A549 (cell line): ENCODE data around the gene MERTK. TPM values are rescaled to one million over a fixed set of nuclear protein-coding genes. Genes with fewer than 3 reads are reported as not detected.

Source experiments
- ATAC-seq, 2 experiments: fragments of 200-7000 bp in 1 of 2; fragments of >200 bp in 1 of 2; cut with Nextera tagmentation in 1 of 2; cut with Tn5 transposase in 1 of 2; 3 replicates each; pipeline versions ENCODE4 v1.8.0 to v1.9.1; 2018 to 2020; ENCODE audit warnings: mild to moderate bottlenecking in 1 of 2, moderate library complexity in 1 of 2
- CTCF ChIA-PET: fragments of 300-600 bp; sonication (Branson Sonifier 250); formaldehyde crosslinking; extraction: SDS; loops from one replicate; lab custom pipeline; 2021; ENCODE audit warnings: antibody characterized with exemption, inconsistent platforms; lab: Yijun Ruan, JAX
- POLR2A ChIA-PET: fragments of 350-600 bp; formaldehyde crosslinking; extraction: SDS; loops from one replicate; lab custom pipeline; 2021; ENCODE audit warnings: antibody characterized with exemption, inconsistent platforms; lab: Yijun Ruan, JAX
- DNase-seq, 2 experiments: peaks; one replicate each; pipeline versions ENCODE4 v3.0.0 to v3.0.0-alpha.2; 2011 to 2016; ENCODE audit warnings: low read depth in 1 of 2, low spot score in 1 of 2
- FAIRE-seq: peaks from 2 replicates; lab custom pipeline; 2011; peaks lifted over from hg19 to GRCh38; lab: Jason Lieb, UNC
- H3K27ac ChIP-seq, 2 experiments: fragments of >200 bp; sonication (Bioruptor Twin); formaldehyde crosslinking; 3 replicates each; pipeline ENCODE4 v1.5.1; 2016 to 2017
- H3K4me1 ChIP-seq: fragments of >200 bp; sonication (Bioruptor Twin); formaldehyde crosslinking; 3 replicates; pipeline ENCODE4 v1.6.1; 2016
- H3K4me2 ChIP-seq: fragments of >200 bp; sonication (Bioruptor Twin); formaldehyde crosslinking; 3 replicates; pipeline ENCODE4 v1.6.1; 2016
- H3K4me3 ChIP-seq: fragments of >200 bp; sonication (Bioruptor Twin); formaldehyde crosslinking; 3 replicates; pipeline ENCODE4 v1.5.1; 2016
- H3K9me3 ChIP-seq: fragments of >200 bp; sonication (Bioruptor Twin); formaldehyde crosslinking; 3 replicates; pipeline ENCODE4 v1.6.1; 2016
- CTCF ChIP-seq: fragments of >200 bp; sonication (Bioruptor Twin); formaldehyde crosslinking; IDR thresholded peaks from 3 replicates; pipeline ENCODE4 v1.5.1; 2016
- EHMT2 ChIP-seq: fragments of 200-600 bp; sonication (generic); IDR thresholded peaks from 2 replicates; pipeline ENCODE4 v1.6.1; 2016; ENCODE audit warnings: antibody characterized with exemption, low read depth, mild to moderate bottlenecking, moderate library complexity
- FOXS1 ChIP-seq: fragments of 250-450 bp; sonication (Bioruptor Pico); IDR thresholded peaks from 2 replicates; pipeline ENCODE4 v1.5.0; 2020; ENCODE audit warnings: mild to moderate bottlenecking, moderate library complexity
- GATA3 ChIP-seq: IDR thresholded peaks from 2 replicates; pipeline ENCODE4 v1.6.1; 2012; ENCODE audit warnings: borderline replicate concordance
- HOXA7 ChIP-seq: fragments of 250-450 bp; sonication (Bioruptor Pico); IDR thresholded peaks from 2 replicates; pipeline ENCODE4 v1.5.0; 2020; ENCODE audit warnings: mild to moderate bottlenecking, moderate library complexity
- HOXB13 ChIP-seq: fragments of 250-450 bp; sonication (Bioruptor Pico); IDR thresholded peaks from 2 replicates; pipeline ENCODE4 v1.5.0; 2020; ENCODE audit warnings: low read depth, mild to moderate bottlenecking, moderate library complexity
- JUN ChIP-seq, 2 experiments: fragments of >200 bp; sonication (Bioruptor Twin); formaldehyde crosslinking; IDR thresholded peaks; 2 replicates in 1 of 2; 3 replicates in 1 of 2; pipeline ENCODE4 v1.6.1; 2016 to 2017
- JUNB ChIP-seq: fragments of >200 bp; sonication (Bioruptor Twin); formaldehyde crosslinking; IDR thresholded peaks from 2 replicates; pipeline ENCODE4 v1.6.1; 2016
- KDM1A ChIP-seq: fragments of 200-600 bp; sonication (generic); IDR thresholded peaks from 2 replicates; pipeline ENCODE4 v1.6.1; 2016; ENCODE audit warnings: low read depth, mild to moderate bottlenecking
- MAFK ChIP-seq: fragments of 450-650 bp; IDR thresholded peaks from 2 replicates; pipeline ENCODE4 v1.6.1; 2014; ENCODE audit not compliant: partially characterized antibody
- MYC ChIP-seq: IDR thresholded peaks from 2 replicates; pipeline ENCODE4 v1.6.1; 2012; ENCODE audit warnings: mild to moderate bottlenecking, inconsistent platforms, low read length, improper control_type of control experiment, borderline replicate concordance
- PBX3 ChIP-seq: IDR thresholded peaks from 2 replicates; pipeline ENCODE4 v1.6.1; 2012
- PHF8 ChIP-seq: fragments of 200-600 bp; sonication (generic); IDR thresholded peaks from 2 replicates; pipeline ENCODE4 v1.6.1; 2016; ENCODE audit warnings: low read depth, mild to moderate bottlenecking, antibody characterized with exemption, moderate library complexity, borderline replicate concordance
- RARB ChIP-seq: fragments of 250-450 bp; sonication (Bioruptor Pico); IDR thresholded peaks from 2 replicates; pipeline ENCODE4 v1.8.0; 2021; ENCODE audit warnings: mild to moderate bottlenecking, moderate library complexity
- REST ChIP-seq: fragments of 200-600 bp; sonication (generic); IDR thresholded peaks from 2 replicates; pipeline ENCODE4 v1.6.1; 2016; ENCODE audit warnings: antibody characterized with exemption, mild to moderate bottlenecking, moderate library complexity
- RNF2 ChIP-seq: fragments of 200-600 bp; sonication (generic); IDR thresholded peaks from 2 replicates; pipeline ENCODE4 v1.6.1; 2016; ENCODE audit warnings: low read depth, mild to moderate bottlenecking, antibody characterized with exemption, moderate library complexity, borderline replicate concordance
- SREBF2 ChIP-seq: fragments of 450-650 bp; IDR thresholded peaks from 2 replicates; pipeline ENCODE4 v1.6.1; 2014; ENCODE audit warnings: mild to moderate bottlenecking, moderate library complexity
- ZFP36 ChIP-seq: fragments of 450-650 bp; IDR thresholded peaks from 2 replicates; pipeline ENCODE4 v1.6.1; 2014; ENCODE audit warnings: borderline replicate concordance; ENCODE audit not compliant: partially characterized antibody
- ZNF302 ChIP-seq: fragments of 250-450 bp; sonication (Bioruptor Pico); IDR thresholded peaks from 2 replicates; pipeline ENCODE4 v1.9.0; 2021; ENCODE audit warnings: inconsistent platforms, mild to moderate bottlenecking, moderate library complexity
- ZSCAN20 ChIP-seq: fragments of 250-450 bp; sonication (Bioruptor Pico); IDR thresholded peaks from 2 replicates; pipeline ENCODE4 v1.8.0; 2022; ENCODE audit warnings: mild to moderate bottlenecking, moderate library complexity
- WGBS: methylation state at CpG from one replicate; pipeline ENCODE4 v1.1.6; 2017; ENCODE audit errors: missing lambda C conversion rate; 5-methylcytosine and 5-hydroxymethylcytosine counted together
- polyA plus RNA-seq, 4 experiments: library from polyadenylated mRNA; depleted of rRNA in 3 of 4; stranded (reverse); fragments of >200 nt; fragmentation: RNase III in 1 of 4; extraction: RNeasy Plus Mini Kit Qiagen cat#74134 plus additional on column Dnase treatment in 1 of 4; gene quantifications; 2 replicates in 3 of 4; 3 replicates in 1 of 4; pipeline ENCODE4 v1.2.3, GENCODE V29; 2011 to 2017
- TF ChIP-seq, protein P1 (sequence below): fragments of >200 bp; sonication (Bioruptor Twin); formaldehyde crosslinking; IDR thresholded peaks from 2 replicates; pipeline ENCODE4 v1.6.1; 2016

MERTK gene
- polyA plus RNA-seq, 2 of the 4 experiments (the other 2 are of a cell fraction), result 1.4 to 4.0 TPM

DNA sequence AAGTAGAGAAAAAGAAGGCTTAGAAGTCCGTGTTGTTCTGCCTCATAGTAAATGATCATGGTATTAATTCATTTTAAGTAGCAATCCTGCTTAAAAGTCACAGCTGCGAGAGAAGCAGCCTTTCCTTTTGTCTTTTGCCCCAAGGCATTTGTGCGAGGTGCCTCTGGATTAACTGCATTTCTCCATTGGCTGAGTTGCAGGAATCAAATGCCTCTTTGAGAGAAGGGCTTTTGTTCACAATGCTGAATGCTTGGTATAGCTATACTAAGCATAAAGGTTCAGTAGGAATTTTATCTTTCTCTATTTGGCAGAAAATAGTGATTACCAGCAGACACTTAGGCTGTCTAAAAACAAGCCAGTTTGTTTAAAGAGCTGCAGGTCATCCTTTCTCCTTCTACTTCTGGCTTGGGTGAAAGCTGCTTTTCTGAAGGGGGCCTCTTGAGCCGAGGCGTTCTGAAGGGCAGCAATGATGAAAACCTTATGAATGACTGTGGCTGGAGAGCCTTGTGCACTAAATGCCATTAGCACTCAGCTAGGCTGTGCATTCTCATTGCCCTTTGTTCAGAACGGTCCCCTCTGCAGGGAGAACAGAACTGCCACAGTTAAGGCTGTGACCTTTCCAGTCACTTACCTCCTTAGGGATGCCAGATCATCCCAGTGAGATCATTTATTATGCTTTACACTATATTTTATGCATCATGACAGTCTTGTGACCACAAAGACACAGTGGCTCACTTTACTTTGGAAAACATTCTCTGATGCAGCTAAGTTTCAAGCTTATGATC is 87.9 kb downstream of the MERTK start:
- ATAC-seq, result no peak
- WGBS, result 41% methylated on average over 6 of the region's 6 CpGs
- ChIA-PET CTCF (interaction anchor here (0.7 to 1.6 kb wide), 4 partner anchors 8 to 99 kb away, joined by 3 to 5 read pairs (median 3); no protein-coding TSS in a partner anchor), POLR2A (no interaction called here)
- Histone ChIP-seq H3K27ac (no peak overlapping the region), H3K4me3 (no peak overlapping the region), H3K4me2 (no peak overlapping the region), H3K4me1 (no peaks in the 10 kb centered on the region), H3K9me3 (no peaks in the 10 kb centered on the region)
- no peak for TF ChIP-seq CTCF
- DNase-seq, result no peak
- FAIRE-seq, result no peak

- 85% methylated on average over 3 of the region's 3 CpGs for WGBS
- no peak for TF ChIP-seq RARB (CRISPR knock-in tag)
- no peak for TF ChIP-seq EHMT2
- TF ChIP-seq GATA3, result no peak
- TF ChIP-seq MAFK, result no peak
- TF ChIP-seq SREBF2, result no peak
- TF ChIP-seq HOXB13 (CRISPR knock-in tag), result no peak
- TF ChIP-seq KDM1A, result no peak
- TF ChIP-seq, protein P1, sequence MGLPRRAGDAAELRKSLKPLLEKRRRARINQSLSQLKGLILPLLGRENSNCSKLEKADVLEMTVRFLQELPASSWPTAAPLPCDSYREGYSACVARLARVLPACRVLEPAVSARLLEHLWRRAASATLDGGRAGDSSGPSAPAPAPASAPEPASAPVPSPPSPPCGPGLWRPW, result no peak
- TF ChIP-seq ZNF302 (CRISPR knock-in tag), result no peak
- TF ChIP-seq RNF2, result no peak
- TF ChIP-seq MYC, result no peak
- no peak for TF ChIP-seq FOXS1 (CRISPR knock-in tag)
- no peak for TF ChIP-seq PHF8
- no peak for TF ChIP-seq HOXA7
- no peak for TF ChIP-seq PBX3
- no peak for TF ChIP-seq ZSCAN20 (CRISPR knock-in tag)
- DNase-seq, result no peak
Observed at GRCh38 chr2:111990375-111990774, 92.0 kb downstream of the MERTK start.

GRCh38 chr2:111990856-111991255 is 92.4 kb downstream of the MERTK start:
- Histone ChIP-seq H3K27ac (no peak overlapping the region), H3K4me2 (no peak overlapping the region), H3K4me1 (no peaks in the 10 kb centered on the region), H3K9me3 (no peaks in the 10 kb centered on the region), H3K4me3 (no peak overlapping the region)
- ATAC-seq (no peak), FAIRE-seq (no peak), DNase-seq (no peak)
- POLR2A ChIA-PET, result no interaction called here
- no peak for TF ChIP-seq PBX3
- TF ChIP-seq ZFP36, result no peak
- TF ChIP-seq REST, result no peak
- TF ChIP-seq RARB (CRISPR knock-in tag), result no peak
- no peak for TF ChIP-seq JUN (IDR thresholded peaks at IDR 0.05)
- TF ChIP-seq HOXB13 (CRISPR knock-in tag), result no peak
- no peak for TF ChIP-seq RNF2
- no peak for TF ChIP-seq JUNB
- CTCF ChIA-PET, result no interaction called here
- WGBS, result 76% methylated on average over 7 of the region's 7 CpGs

More at GRCh38 chr2:111990375-111990774, 92.0 kb downstream of the MERTK start:
- ChIA-PET POLR2A (no interaction called here), CTCF (no interaction called here)
- ATAC-seq (no peak), FAIRE-seq (no peak)
- H3K4me2 ChIP-seq, result no peak overlapping the region
- H3K4me1 ChIP-seq, result no peaks in the 10 kb centered on the region
- no peaks in the 10 kb centered on the region for H3K9me3 ChIP-seq
- H3K27ac ChIP-seq, result no peak overlapping the region
- H3K4me3 ChIP-seq, result no peak overlapping the region
